Kidney (tissue), 14 donors: ENCODE data around the gene VKORC1. TPM values are rescaled to one million over a fixed set of nuclear protein-coding genes. Genes with fewer than 3 reads are reported as not detected.

Experiments used
- DNase-seq, 5 donors: peaks; one replicate each; pipeline ENCODE4 v3.0.0-alpha.2; 2013 to 2020
- FAIRE-seq: peaks from 2 replicates; lab custom pipeline; 2012; peaks lifted over from hg19 to GRCh38; lab: Jason Lieb, UNC
- H3K27ac ChIP-seq, 2 donors: one replicate each; pipeline ENCODE4 v1.7.0; 2013; ENCODE audit warnings: low read depth in 2 of 2, low read length in 2 of 2, inconsistent platforms in 1 of 2
- H3K27me3 ChIP-seq: one replicate; pipeline ENCODE4 v1.7.1; 2013; ENCODE audit warnings: low read length, inconsistent platforms; ENCODE audit not compliant: control insufficient read depth, insufficient read depth
- H3K36me3 ChIP-seq, 3 donors: one replicate each; pipeline versions ENCODE4 v1.7.0 to v1.7.1; 2013; ENCODE audit warnings: low read length in 3 of 3, control low read depth in 1 of 3, inconsistent platforms in 1 of 3; ENCODE audit not compliant: insufficient read depth in 3 of 3, control insufficient read depth in 2 of 3
- H3K4me1 ChIP-seq, 3 donors: one replicate each; pipeline versions ENCODE4 v1.7.0 to v1.7.1; 2013; ENCODE audit warnings: low read length in 3 of 3, inconsistent platforms in 1 of 3, low read depth in 1 of 3; ENCODE audit not compliant: control insufficient read depth in 2 of 3, insufficient read depth in 2 of 3
- H3K4me3 ChIP-seq, 3 donors: one replicate each; pipeline versions ENCODE4 v1.7.0 to v1.8.1; 2013; ENCODE audit warnings: low read length in 3 of 3, control low read depth in 1 of 3, inconsistent platforms in 1 of 3
- H3K9ac ChIP-seq, 3 donors: one replicate each; pipeline versions ENCODE4 v1.7.0 to v1.7.1; 2013; ENCODE audit warnings: low read length in 3 of 3, control low read depth in 1 of 3, inconsistent platforms in 1 of 3
- H3K9me3 ChIP-seq, 3 donors: one replicate each; pipeline versions ENCODE4 v1.7.0 to v1.7.1; 2013; ENCODE audit warnings: low read length in 3 of 3, control low read depth in 1 of 3, inconsistent platforms in 1 of 3; ENCODE audit not compliant: control insufficient read depth in 2 of 3, insufficient read depth in 1 of 3
- intact Hi-C: fragments of 100-400 bp; cut with DNase I; formaldehyde crosslinking; loops from one replicate; pipeline ENCODE4 v1.11.1; 2022
- polyA plus RNA-seq: library from polyadenylated mRNA; stranded (reverse); fragments of 350-450 nt; fragmentation: Illumina TruSeq; extraction: RNeasy Lipid Tissue Mini Kit (QIAGEN cat#74804); gene quantifications from one replicate; pipeline ENCODE4 v1.2.3, GENCODE V29; 2014; ENCODE audit warnings: low read depth, low replicate concordance; ENCODE audit not compliant: insufficient read depth
- total RNA-seq: library from RNA; stranded (reverse); fragmentation: NEBNext Ultra II Directional; extraction: Animal tissue kit (Norgen Biotek cat#: 25700); gene quantifications from one replicate; pipeline ENCODE4 v1.2.1, GENCODE V29; 2021
- TF ChIP-seq, protein P1 (sequence below): IDR thresholded peaks from 3 replicates; pipeline ENCODE4 v1.5.1; 2012; ENCODE audit warnings: mild to moderate bottlenecking, moderate library complexity, borderline replicate concordance; ENCODE audit not compliant: insufficient read depth; ENCODE audit errors: extremely low read depth
- donor health status: control.
- donor health status: control.
- donor health status: control.
- donor health status: control.
- donor health status: control.
- donor health status: DM: yes; HTN: yes; CAD: no.
- donor health status: Normal renal cell carcinoma (clear cell type).

Gene VKORC1
- total and polyA plus RNA-seq, 2 donors from 2014 or later, result 84.7 to 209 TPM

DNA sequence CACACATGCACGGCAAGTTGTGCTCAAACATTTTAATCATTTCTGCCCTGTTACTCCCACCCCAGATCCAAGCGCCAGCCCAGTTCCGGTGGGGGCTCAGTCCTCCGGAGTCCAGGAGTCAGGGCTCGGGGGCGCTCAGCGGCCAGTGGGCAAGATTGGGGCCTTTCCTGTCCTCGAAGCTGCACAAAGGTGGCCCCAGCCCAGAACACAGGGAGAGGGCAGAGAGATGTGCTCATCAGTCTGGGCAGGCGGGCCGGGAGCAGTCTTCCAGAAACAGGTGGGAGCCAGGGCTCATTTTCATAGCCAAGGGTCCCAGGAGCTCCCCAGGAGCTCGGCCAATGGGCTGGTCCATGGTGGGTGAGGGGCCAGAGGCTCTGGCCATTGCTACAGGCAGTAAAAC lies 36.8 kb upstream of the VKORC1 start:
- intact Hi-C loops, result no loop called here

DNA sequence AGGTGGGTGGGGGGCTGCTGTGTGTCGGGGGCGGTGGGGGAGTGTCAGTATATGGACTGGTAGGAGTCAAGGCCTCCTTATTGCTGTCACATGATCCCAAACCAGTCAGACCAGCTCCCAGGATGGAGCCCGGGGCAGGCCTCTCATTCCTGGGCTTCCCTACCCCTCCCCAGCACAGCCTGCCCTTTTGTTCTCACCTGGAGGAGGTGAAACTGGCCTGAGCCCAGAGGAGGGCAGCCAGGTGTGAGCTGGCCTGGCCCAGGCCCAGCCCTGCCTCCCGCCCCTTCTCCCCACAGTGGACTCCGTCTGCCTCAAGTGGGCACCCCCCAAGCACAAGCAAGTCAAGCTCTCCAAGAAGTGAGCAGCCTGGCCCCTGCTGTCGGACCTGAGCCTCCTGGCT lies 36.3 kb upstream of the VKORC1 start:
- no peaks in the 10 kb centered on the region for H3K9me3 ChIP-seq
- FAIRE-seq (no peak), DNase-seq (peak; percentile 56 to 96 (median 75))
- no peak overlapping the region for H3K4me3 ChIP-seq
- no peaks in the 10 kb centered on the region for H3K27me3 ChIP-seq
- TF ChIP-seq, protein P1, sequence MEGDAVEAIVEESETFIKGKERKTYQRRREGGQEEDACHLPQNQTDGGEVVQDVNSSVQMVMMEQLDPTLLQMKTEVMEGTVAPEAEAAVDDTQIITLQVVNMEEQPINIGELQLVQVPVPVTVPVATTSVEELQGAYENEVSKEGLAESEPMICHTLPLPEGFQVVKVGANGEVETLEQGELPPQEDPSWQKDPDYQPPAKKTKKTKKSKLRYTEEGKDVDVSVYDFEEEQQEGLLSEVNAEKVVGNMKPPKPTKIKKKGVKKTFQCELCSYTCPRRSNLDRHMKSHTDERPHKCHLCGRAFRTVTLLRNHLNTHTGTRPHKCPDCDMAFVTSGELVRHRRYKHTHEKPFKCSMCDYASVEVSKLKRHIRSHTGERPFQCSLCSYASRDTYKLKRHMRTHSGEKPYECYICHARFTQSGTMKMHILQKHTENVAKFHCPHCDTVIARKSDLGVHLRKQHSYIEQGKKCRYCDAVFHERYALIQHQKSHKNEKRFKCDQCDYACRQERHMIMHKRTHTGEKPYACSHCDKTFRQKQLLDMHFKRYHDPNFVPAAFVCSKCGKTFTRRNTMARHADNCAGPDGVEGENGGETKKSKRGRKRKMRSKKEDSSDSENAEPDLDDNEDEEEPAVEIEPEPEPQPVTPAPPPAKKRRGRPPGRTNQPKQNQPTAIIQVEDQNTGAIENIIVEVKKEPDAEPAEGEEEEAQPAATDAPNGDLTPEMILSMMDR, result no peak
- peak overlapping the region in 1 of 3 donors; percentile 55 for H3K9ac ChIP-seq
- peaks cover 0 to 45% (median 17%) of the 10 kb centered on the region in 3 donors for H3K4me1 ChIP-seq
- H3K27ac ChIP-seq, result peak overlapping the region; percentile 85 to 90
- H3K36me3 ChIP-seq, result peaks cover 3 to 35% (median 8%) of the 10 kb centered on the region in 3 donors
- intact Hi-C loops, result no loop called here

More for the DNA sequence above, 36.8 kb upstream of the VKORC1 start:
- DNase-seq, result peak in 1 of 5 donors; percentile 44
- Histone ChIP-seq H3K27ac (peak overlapping the region; percentile 85 to 90), H3K9me3 (no peaks in the 10 kb centered on the region), H3K36me3 (peaks cover 3 to 35% (median 8%) of the 10 kb centered on the region in 3 donors), H3K9ac (peak overlapping the region in 1 of 3 donors; percentile 46), H3K27me3 (no peaks in the 10 kb centered on the region), H3K4me3 (no peak overlapping the region), H3K4me1 (peaks cover 0 to 47% (median 21%) of the 10 kb centered on the region in 3 donors)
- TF ChIP-seq, protein P1, result no peak
- no peak for FAIRE-seq

DNA sequence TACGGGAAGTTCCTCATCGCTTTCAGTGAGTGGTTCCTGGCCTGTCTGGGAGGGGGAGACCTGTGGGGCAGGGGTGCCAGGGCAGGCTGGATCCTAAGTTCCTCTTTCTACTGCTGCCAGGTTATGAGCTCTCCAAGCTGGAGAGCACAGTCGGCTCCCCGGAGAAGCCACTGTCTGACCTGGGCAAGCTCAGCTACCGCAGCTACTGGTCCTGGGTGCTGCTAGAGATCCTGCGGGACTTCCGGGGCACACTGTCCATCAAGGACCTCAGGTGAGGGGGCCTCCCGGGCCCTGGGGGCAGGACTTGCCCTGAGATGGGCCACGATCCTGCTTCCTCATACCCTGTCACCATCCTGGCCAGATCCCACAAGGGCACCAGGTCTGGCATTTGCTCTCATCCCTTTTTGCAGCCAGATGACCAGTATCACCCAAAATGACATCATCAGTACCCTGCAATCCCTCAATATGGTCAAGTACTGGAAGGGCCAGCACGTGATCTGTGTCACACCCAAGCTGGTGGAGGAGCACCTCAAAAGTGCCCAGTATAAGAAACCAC lies 35.8 kb upstream of the VKORC1 start:
- peak overlapping the region in 1 of 3 donors; percentile 55 for H3K9ac ChIP-seq
- FAIRE-seq, result no peak
- intact Hi-C loops, result no loop called here
- peaks cover 0 to 42% (median 15%) of the 10 kb centered on the region in 3 donors for H3K4me1 ChIP-seq
- peak in 2 of 5 donors; percentile 51 to 82 for DNase-seq
- H3K36me3 ChIP-seq, result peaks cover 3 to 35% (median 8%) of the 10 kb centered on the region in 3 donors
- no peaks in the 10 kb centered on the region for H3K9me3 ChIP-seq
- TF ChIP-seq, protein P1, result no peak
- H3K27ac ChIP-seq, result peak overlapping the region; percentile 85 to 90
- no peak overlapping the region for H3K4me3 ChIP-seq
- H3K27me3 ChIP-seq, result no peaks in the 10 kb centered on the region
